HCT116 (cell line): Measurements from ENCODE around the gene COL1A1. TPM values are rescaled to one million over a fixed set of nuclear protein-coding genes. Genes with fewer than 3 reads are reported as not detected.

Source experiments
- ATAC-seq: fragments of 200-7000 bp; cut with Tn5 transposase; 2 replicates; pipeline ENCODE4 v1.9.1; 2020; ENCODE audit warnings: mild to moderate bottlenecking, moderate library complexity
- BruUV-seq: library from RNA; stranded (reverse); fragments of 400-500 nt; replicated peaks from 2 replicates; lab custom pipeline; 2021; lab: Mats Ljungman, UMichigan
- CTCF ChIA-PET: fragments of 300-600 bp; sonication (Branson Sonifier 250); formaldehyde crosslinking; loops from one replicate; lab custom pipeline; 2021; ENCODE audit warnings: antibody characterized with exemption; lab: Charles Lee
- POLR2A ChIA-PET: fragments of 300-600, 350-600 bp; sonication (Branson Sonifier 250); formaldehyde crosslinking; loops from one replicate; lab custom pipeline; 2021; ENCODE audit warnings: antibody characterized with exemption; lab: Charles Lee
- RAD21 ChIA-PET, 2 experiments: fragments of 300-600 bp; sonication (Branson Sonifier 250); formaldehyde crosslinking; loops; one replicate each; lab custom pipeline; 2023; ENCODE audit warnings: low total read pairs in 2 of 2; ENCODE audit not compliant: uncharacterized antibody in 2 of 2, unreplicated experiment in 2 of 2, low non-redundant PET in 1 of 2; lab: Charles Lee
- DNase-seq: peaks from one replicate; pipeline ENCODE4 v3.0.0-alpha.2; 2010; ENCODE audit warnings: low read depth, low spot score
- H2AFZ ChIP-seq: fragments of 200-600 bp; shearing (Covaris generic), sonication (generic); 2 replicates; pipeline ENCODE4 v1.6.1; 2017; ENCODE audit warnings: low read depth, mixed run types, mixed read lengths, antibody characterized with exemption, low read length; ENCODE audit not compliant: poor library complexity, severe bottlenecking
- H3K27ac ChIP-seq: 2 replicates; pipeline ENCODE4 v1.5.1; 2012; ENCODE audit warnings: low read depth, low read length
- H3K27me3 ChIP-seq: fragments of 200-600 bp; sonication (generic); 2 replicates; pipeline ENCODE4 v1.6.1; 2016; ENCODE audit warnings: mixed run types, low read length, mixed read lengths; ENCODE audit not compliant: insufficient read depth
- H3K36me3 ChIP-seq, 2 experiments: fragments of 200-500 bp in 1 of 2; fragments of 200-600 bp in 1 of 2; sonication (Bioruptor generic) in 1 of 2; sonication (generic) in 1 of 2; 2 replicates each; pipeline versions ENCODE4 v1.5.1 to v1.6.1; 2014 to 2016; ENCODE audit warnings: low read length in 2 of 2, inconsistent platforms in 1 of 2, mixed read lengths in 1 of 2, mixed run types in 1 of 2; ENCODE audit not compliant: insufficient read depth in 2 of 2, control insufficient read depth in 1 of 2
- H3K4me1 ChIP-seq, 2 experiments: fragments of 200-600 bp in 1 of 2; sonication (generic) in 1 of 2; 2 replicates each; pipeline versions ENCODE4 v1.5.1 to v1.6.1; 2012 to 2017; ENCODE audit warnings: low read length in 2 of 2, inconsistent platforms in 1 of 2, mild to moderate bottlenecking in 1 of 2, mixed read lengths in 1 of 2, mixed run types in 1 of 2, moderate library complexity in 1 of 2; ENCODE audit not compliant: insufficient read depth in 2 of 2, control insufficient read depth in 1 of 2
- H3K4me2 ChIP-seq: fragments of 200-600 bp; sonication (generic); 2 replicates; pipeline ENCODE4 v1.6.1; 2017; ENCODE audit warnings: mixed run types, low read length, mixed read lengths
- H3K4me3 ChIP-seq, 2 experiments: fragments of 200-600 bp in 1 of 2; sonication (generic) in 1 of 2; replicated peaks in 1 of 2; 2 replicates each; pipeline ENCODE4 v1.5.1; 2011 to 2016; ENCODE audit warnings: low read length in 2 of 2, control low read depth in 1 of 2, low read depth in 1 of 2, mild to moderate bottlenecking in 1 of 2, mixed read lengths in 1 of 2, mixed run types in 1 of 2
- H3K79me2 ChIP-seq: fragments of 200-600 bp; sonication (generic); 2 replicates; pipeline ENCODE4 v1.6.1; 2017; ENCODE audit warnings: mild to moderate bottlenecking, mixed run types, low read length, moderate library complexity, mixed read lengths; ENCODE audit not compliant: insufficient read depth
- H3K9ac ChIP-seq: fragments of 200-600 bp; sonication (generic); 2 replicates; pipeline ENCODE4 v1.6.1; 2016; ENCODE audit warnings: low read length, mixed read lengths
- H3K9me2 ChIP-seq: fragments of 200-600 bp; sonication (generic), shearing (Covaris generic); 2 replicates; pipeline ENCODE4 v1.6.1; 2017; ENCODE audit warnings: mixed run types, mild to moderate bottlenecking, moderate library complexity; ENCODE audit not compliant: insufficient read depth
- H3K9me3 ChIP-seq, 2 experiments: fragments of 200-500 bp in 1 of 2; fragments of 200-600 bp in 1 of 2; sonication (Bioruptor generic) in 1 of 2; sonication (generic) in 1 of 2; 2 replicates each; pipeline ENCODE4 v1.6.1; 2014 to 2017; ENCODE audit warnings: low read length in 2 of 2, mixed read lengths in 2 of 2, inconsistent platforms in 1 of 2, low read depth in 1 of 2, mild to moderate bottlenecking in 1 of 2, mixed run types in 1 of 2, moderate library complexity in 1 of 2; ENCODE audit not compliant: control insufficient read depth in 1 of 2, insufficient read depth in 1 of 2
- H4K20me1 ChIP-seq: fragments of 200-600 bp; sonication (generic), shearing (Covaris generic); 2 replicates; pipeline ENCODE4 v1.6.1; 2017; ENCODE audit warnings: mixed run types, mild to moderate bottlenecking, moderate library complexity; ENCODE audit not compliant: insufficient read depth
- ATF3 ChIP-seq: IDR thresholded peaks from 2 replicates; pipeline ENCODE4 v1.6.1; 2012
- CBX3 ChIP-seq: IDR thresholded peaks from 2 replicates; pipeline ENCODE4 v1.6.1; 2012; ENCODE audit warnings: low read depth
- CEBPB ChIP-seq: IDR thresholded peaks from 2 replicates; pipeline ENCODE4 v1.6.1; 2012; ENCODE audit warnings: low read depth
- EGR1 ChIP-seq: IDR thresholded peaks from 2 replicates; pipeline ENCODE4 v1.6.1; 2012; ENCODE audit warnings: low read depth
- ELF1 ChIP-seq: IDR thresholded peaks from 2 replicates; pipeline ENCODE4 v1.6.1; 2012; ENCODE audit warnings: low read depth, borderline replicate concordance
- EZH2 ChIP-seq: fragments of 200-600 bp; sonication (generic); IDR thresholded peaks from 2 replicates; pipeline ENCODE4 v1.6.1; 2017; ENCODE audit warnings: antibody characterized with exemption, mixed run types
- FOSL1 ChIP-seq: IDR thresholded peaks from 2 replicates; pipeline ENCODE4 v1.6.1; 2012; ENCODE audit warnings: low read depth
- JUND ChIP-seq: IDR thresholded peaks from 2 replicates; pipeline ENCODE4 v1.6.1; 2012
- MAX ChIP-seq: IDR thresholded peaks from 2 replicates; pipeline ENCODE4 v1.6.1; 2012
- POLR2A ChIP-seq: IDR thresholded peaks from 2 replicates; pipeline ENCODE4 v1.7.0; 2011; ENCODE audit warnings: borderline replicate concordance; ENCODE audit not compliant: insufficient read depth, insufficient read length; ENCODE audit errors: extremely low read depth
- POLR2AphosphoS5 ChIP-seq: IDR thresholded peaks from 2 replicates; pipeline ENCODE4 v1.6.1; 2011; ENCODE audit warnings: mild to moderate bottlenecking, low read depth, low read length, moderate library complexity
- RAD21 ChIP-seq: IDR thresholded peaks from 2 replicates; pipeline ENCODE4 v1.6.1; 2012; ENCODE audit warnings: low read depth, mild to moderate bottlenecking
- SIN3A ChIP-seq: IDR thresholded peaks from 2 replicates; pipeline ENCODE4 v1.6.1; 2012; ENCODE audit warnings: low read depth
- SP1 ChIP-seq: IDR thresholded peaks from 2 replicates; pipeline ENCODE4 v1.6.1; 2012; ENCODE audit warnings: low read depth
- SRF ChIP-seq: IDR thresholded peaks from 2 replicates; pipeline ENCODE4 v1.6.1; 2012; ENCODE audit warnings: low read depth
- TCF7L2 ChIP-seq: IDR thresholded peaks from 2 replicates; pipeline ENCODE4 v1.7.0; 2011; ENCODE audit warnings: borderline replicate concordance, inconsistent platforms; ENCODE audit not compliant: insufficient read depth, insufficient read length; ENCODE audit errors: extremely low read depth
- YY1 ChIP-seq: IDR thresholded peaks from 2 replicates; pipeline ENCODE4 v1.6.1; 2011; ENCODE audit warnings: low read length, low read depth, moderate library complexity, mild to moderate bottlenecking; ENCODE audit not compliant: insufficient replicate concordance; ENCODE audit errors: extremely low read depth
- ZFX ChIP-seq: fragments of 450-650 bp; IDR thresholded peaks from 2 replicates; pipeline ENCODE4 v1.6.1; 2017
- ZNF274 ChIP-seq: fragments of 200-500 bp; sonication (Bioruptor generic); IDR thresholded peaks from 2 replicates; pipeline ENCODE4 v1.6.1; 2014; ENCODE audit warnings: mild to moderate bottlenecking, low read depth, low read length, inconsistent platforms
- intact Hi-C: fragments of 100-400 bp; cut with micrococcal nuclease; formaldehyde crosslinking; loops from 2 replicates; pipeline ENCODE4 v1.10.0; 2022
- total RNA-seq: library from RNA; stranded (reverse); gene quantifications from one replicate; pipeline ENCODE4 v1.2.1, GENCODE V29; 2021; ENCODE audit not compliant: unreplicated experiment

The COL1A1 gene
- total RNA-seq, 1 experiment from 2014 or later, result 33.6 TPM

GRCh38 chr17:50204431-50204830 lies 3.0 kb upstream of the COL1A1 start:
- Histone ChIP-seq H3K9me2 (no peaks in the 10 kb centered on the region), H4K20me1 (no peaks in the 10 kb centered on the region), H3K4me2 (no peak overlapping the region), H2AFZ (no peak overlapping the region), H3K36me3 (no peaks in the 10 kb centered on the region), H3K79me2 (no peaks in the 10 kb centered on the region), H3K4me1 (peaks cover 4 to 22% of the 10 kb centered on the region in 2 experiments; a peak in 3 of 4 replicates), H3K4me3 (no peak overlapping the region)
- intact Hi-C loops, result no loop called here
- DNase-seq (no peak), ATAC-seq (no peak)
- no TSS peak for BruUV-seq
- CTCF ChIA-PET, result interaction anchor here (0.7 to 2.6 kb wide), 8 partner anchors 9 to 131 kb away, joined by 3 to 5 read pairs (median 3); partner anchors contain the start of gene TMEM92
- RAD21 ChIA-PET, result no interaction called here
- no peak for TF ChIP-seq RAD21
- TF ChIP-seq ATF3, result no peak
- TF ChIP-seq, all 23 proteins: peak for 0
- Histone ChIP-seq H3K27ac (no peak overlapping the region), H3K9me3 (no peaks in the 10 kb centered on the region), H3K27me3 (no peaks in the 10 kb centered on the region), H3K9ac (no peak overlapping the region)
- POLR2A ChIA-PET, result interaction anchor here (0.7 to 1.4 kb wide), 3 partner anchors 12 to 140 kb away, joined by 3 read pairs; no protein-coding TSS in a partner anchor

DNA sequence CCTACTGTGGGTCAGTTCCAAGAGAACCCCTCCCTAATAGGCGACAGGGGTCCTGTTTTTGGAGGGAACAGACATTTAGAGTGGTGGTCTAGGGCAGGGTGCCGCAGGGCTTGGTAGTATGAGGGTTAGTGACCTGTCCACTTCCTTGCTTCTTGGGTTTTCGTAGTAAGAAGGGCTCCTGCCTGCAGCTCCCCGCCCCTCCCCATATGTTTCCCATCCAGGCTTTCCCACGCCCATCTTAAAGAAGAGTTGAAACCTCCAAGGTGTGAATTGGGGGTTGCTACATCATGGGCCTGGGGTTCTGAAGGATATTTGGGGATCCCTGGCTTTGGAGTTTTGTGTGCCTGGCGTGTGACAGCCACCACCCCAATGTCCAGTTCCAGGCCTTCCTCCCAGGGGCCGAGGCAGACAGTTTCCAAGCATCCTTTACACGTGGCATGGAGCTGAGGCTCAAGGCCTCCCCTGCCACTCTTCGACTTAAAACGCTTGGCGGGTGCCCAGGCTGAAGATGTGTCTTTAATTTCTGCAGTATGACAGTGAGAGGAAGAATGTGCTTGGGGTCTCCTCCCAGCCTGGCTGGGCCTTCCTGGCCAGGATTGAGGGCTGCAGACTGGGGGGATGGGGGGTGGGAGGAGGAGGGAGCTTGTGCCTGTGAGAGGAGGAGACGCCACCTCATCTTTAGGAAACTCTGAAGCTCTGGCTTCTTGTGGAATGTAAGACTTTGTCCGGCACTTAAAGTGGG lies 2.3 kb upstream of the COL1A1 start:
- Histone ChIP-seq H2AFZ (no peak overlapping the region), H4K20me1 (no peaks in the 10 kb centered on the region), H3K27ac (no peak overlapping the region), H3K4me1 (peaks cover 6 to 26% of the 10 kb centered on the region in 2 experiments), H3K4me2 (no peak overlapping the region), H3K9me3 (no peaks in the 10 kb centered on the region), H3K36me3 (no peaks in the 10 kb centered on the region), H3K4me3 (no peak overlapping the region), H3K79me2 (no peaks in the 10 kb centered on the region), H3K9me2 (no peaks in the 10 kb centered on the region), H3K9ac (no peak overlapping the region), H3K27me3 (no peaks in the 10 kb centered on the region)
- CTCF ChIA-PET, result interaction anchor here (0.9 to 4.2 kb wide), 8 partner anchors 10 to 94 kb away, joined by 3 to 243 read pairs (median 4); partner anchors contain the start of gene TMEM92
- DNase-seq (no peak), ATAC-seq (no peak)
- POLR2A ChIA-PET, result interaction anchor here (0.7 to 1.4 kb wide), 2 partner anchors 93 to 140 kb away, joined by 3 read pairs; no protein-coding TSS in a partner anchor
- RAD21 ChIA-PET, result interaction anchor here in 1 of 2 experiments (0.6 kb wide), 1 partner anchor 503 kb away, joined by 5 read pairs; no protein-coding TSS in a partner anchor
- no TSS peak for BruUV-seq
- intact Hi-C loops, result no loop called here
- TF ChIP-seq TCF7L2, result no peak
- no peak for TF ChIP-seq EGR1
- TF ChIP-seq ZFX, result no peak
- TF ChIP-seq SRF, result no peak
- TF ChIP-seq MAX, result no peak
- no peak for TF ChIP-seq ATF3
- TF ChIP-seq SIN3A, result no peak
- TF ChIP-seq ELF1, result no peak
- TF ChIP-seq RAD21, result no peak
- TF ChIP-seq POLR2A, result no peak
- no peak for TF ChIP-seq ZNF274
- no peak for TF ChIP-seq CBX3
- TF ChIP-seq JUND, result no peak
- no peak for TF ChIP-seq FOSL1
- no peak for TF ChIP-seq CEBPB
- TF ChIP-seq SP1, result no peak
- TF ChIP-seq EZH2, result no peak
- TF ChIP-seq YY1, result no peak
- TF ChIP-seq POLR2AphosphoS5, result no peak
